Prostate gland (tissue), 2 donors: ENCODE measurements around the gene MAGI2.

Experiments
- POLR2A ChIP-seq: fragments of 450-650 bp; IDR thresholded peaks from one replicate; pipeline ENCODE4 v1.6.1; 2016; ENCODE audit warnings: antibody characterized with exemption, mild to moderate bottlenecking
- TF ChIP-seq, protein P1 (sequence below), 4 experiments: fragments of 200-600 bp in 2 of 4; fragments of 450-650 bp in 2 of 4; sonication (generic) in 2 of 4; IDR thresholded peaks; 1 replicate in 3 of 4; 2 replicates in 1 of 4; pipeline ENCODE4 v1.5.1; 2016 to 2019; ENCODE audit warnings: antibody characterized with exemption in 4 of 4, mild to moderate bottlenecking in 2 of 4, moderate library complexity in 2 of 4

DNA sequence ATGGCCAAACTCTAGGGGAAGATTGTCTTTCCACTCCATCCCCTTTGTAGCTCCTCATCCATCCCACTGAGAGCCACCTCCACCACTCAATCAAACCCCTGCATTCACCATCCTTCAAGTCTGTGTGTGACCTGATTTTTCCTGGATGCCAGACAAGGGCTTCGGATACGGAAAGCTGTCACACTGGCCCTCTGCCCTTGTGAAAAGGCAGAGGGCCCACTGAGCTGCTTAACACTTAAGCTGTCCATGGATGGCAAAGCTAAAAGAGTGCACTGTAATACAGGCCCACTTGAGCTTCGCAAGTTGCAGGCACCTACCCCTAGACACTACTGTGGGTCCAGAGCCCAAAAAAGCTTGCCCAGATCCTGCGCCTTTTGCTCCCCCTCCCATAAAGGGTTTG is 237.2 kb downstream of the MAGI2 start:
- TF ChIP-seq, protein P1, sequence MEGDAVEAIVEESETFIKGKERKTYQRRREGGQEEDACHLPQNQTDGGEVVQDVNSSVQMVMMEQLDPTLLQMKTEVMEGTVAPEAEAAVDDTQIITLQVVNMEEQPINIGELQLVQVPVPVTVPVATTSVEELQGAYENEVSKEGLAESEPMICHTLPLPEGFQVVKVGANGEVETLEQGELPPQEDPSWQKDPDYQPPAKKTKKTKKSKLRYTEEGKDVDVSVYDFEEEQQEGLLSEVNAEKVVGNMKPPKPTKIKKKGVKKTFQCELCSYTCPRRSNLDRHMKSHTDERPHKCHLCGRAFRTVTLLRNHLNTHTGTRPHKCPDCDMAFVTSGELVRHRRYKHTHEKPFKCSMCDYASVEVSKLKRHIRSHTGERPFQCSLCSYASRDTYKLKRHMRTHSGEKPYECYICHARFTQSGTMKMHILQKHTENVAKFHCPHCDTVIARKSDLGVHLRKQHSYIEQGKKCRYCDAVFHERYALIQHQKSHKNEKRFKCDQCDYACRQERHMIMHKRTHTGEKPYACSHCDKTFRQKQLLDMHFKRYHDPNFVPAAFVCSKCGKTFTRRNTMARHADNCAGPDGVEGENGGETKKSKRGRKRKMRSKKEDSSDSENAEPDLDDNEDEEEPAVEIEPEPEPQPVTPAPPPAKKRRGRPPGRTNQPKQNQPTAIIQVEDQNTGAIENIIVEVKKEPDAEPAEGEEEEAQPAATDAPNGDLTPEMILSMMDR (IDR thresholded peaks at IDR 0.05): no peak
- TF ChIP-seq POLR2A: no peak
